GM12878 (cell line): Measurements from ENCODE around the gene HOXB1. TPM values are rescaled to one million over a fixed set of nuclear protein-coding genes. Genes with fewer than 3 reads are reported as not detected.

Source experiments
- BCL11A ChIP-seq: IDR thresholded peaks from 2 replicates; pipeline ENCODE4 v1.6.1; 2011; ENCODE audit warnings: low read depth, low read length
- BCLAF1 ChIP-seq: fragments of 450-650 bp; IDR thresholded peaks from 2 replicates; pipeline ENCODE4 v1.6.1; 2017; ENCODE audit warnings: antibody characterized with exemption, mild to moderate bottlenecking, moderate library complexity
- BHLHE40 ChIP-seq, 2 experiments: fragments of 450-650 bp in 1 of 2; IDR thresholded peaks; 2 replicates each; pipeline ENCODE4 v1.6.1; 2011 to 2017; ENCODE audit warnings: low read depth in 2 of 2, borderline replicate concordance in 1 of 2, improper control_type of control experiment in 1 of 2, low read length in 1 of 2, mild to moderate bottlenecking in 1 of 2
- CEBPZ ChIP-seq: fragments of 150-350 bp; IDR thresholded peaks from 2 replicates; pipeline ENCODE4 v1.6.1; 2016; ENCODE audit warnings: low read depth, low read length
- MEF2A ChIP-seq: IDR thresholded peaks from 2 replicates; pipeline ENCODE4 v1.6.1; 2011; ENCODE audit warnings: low read depth, mild to moderate bottlenecking, low read length, moderate library complexity; ENCODE audit not compliant: insufficient read depth
- MTA3 ChIP-seq: IDR thresholded peaks from 2 replicates; pipeline ENCODE4 v1.6.1; 2012; ENCODE audit warnings: low read length, inconsistent platforms, borderline replicate concordance
- MXI1 ChIP-seq: fragments of 150-350 bp; IDR thresholded peaks from 2 replicates; pipeline ENCODE4 v1.6.1; 2011; ENCODE audit warnings: low read depth, mild to moderate bottlenecking, inconsistent platforms, low read length, improper control_type of control experiment
- PAX8 ChIP-seq: fragments of 450-650 bp; IDR thresholded peaks from 2 replicates; pipeline ENCODE4 v1.6.1; 2017; ENCODE audit warnings: mild to moderate bottlenecking, moderate library complexity
- POLR2A ChIP-seq: IDR thresholded peaks from 2 replicates; pipeline ENCODE4 v1.6.1; 2011; ENCODE audit warnings: low read depth, mild to moderate bottlenecking, low read length
- RCOR1 ChIP-seq: conservative IDR thresholded peaks from 2 replicates; pipeline ENCODE4 v1.6.1; 2012; ENCODE audit warnings: low read depth, low read length, improper control_type of control experiment
- STAT1 ChIP-seq: fragments of 450-650 bp; conservative IDR thresholded peaks from 2 replicates; pipeline ENCODE4 v1.6.1; 2014; ENCODE audit warnings: antibody characterized with exemption, mild to moderate bottlenecking
- ZBTB11 ChIP-seq: fragments of 450-650 bp; formaldehyde crosslinking; IDR thresholded peaks from 2 replicates; pipeline ENCODE4 v1.5.0; 2022; ENCODE audit warnings: mild to moderate bottlenecking, missing genetic modification characterization
- ZNF217 ChIP-seq: fragments of 450-650 bp; IDR thresholded peaks from 2 replicates; pipeline ENCODE4 v1.6.1; 2017; ENCODE audit warnings: antibody characterized with exemption, mild to moderate bottlenecking
- ZNF24 ChIP-seq: fragments of 450-650 bp; IDR thresholded peaks from 2 replicates; pipeline ENCODE4 v1.6.1; 2017; ENCODE audit warnings: antibody characterized with exemption, mild to moderate bottlenecking
- ZZZ3 ChIP-seq: IDR thresholded peaks from 2 replicates; pipeline ENCODE4 v1.6.1; 2011; ENCODE audit warnings: low read depth; ENCODE audit not compliant: control insufficient read depth, insufficient read length
- polyA plus RNA-seq, 11 experiments: library from polyadenylated mRNA; depleted of rRNA in 4 of 11; unstranded in 6 of 11; stranded (reverse) in 5 of 11; fragments of >200 nt; fragmentation: Nextera tagmentation in 4 of 11; fragmentation: Illumina TruSeq in 1 of 11; extraction: Ambion mirVana in 4 of 11; extraction: Trizol in 1 of 11; gene quantifications; 1 replicate in 1 of 11; 2 replicates in 10 of 11; pipeline versions ENCODE4 v1.2.1 to v1.2.3, GENCODE V29; 2011 to 2016; ENCODE audit warnings: inconsistent platforms in 2 of 11, missing spikeins in 2 of 11, low read depth in 1 of 11
- total RNA-seq, 4 experiments: library from RNA; depleted of rRNA in 3 of 4; stranded (reverse); fragments of >200 nt in 3 of 4; fragmentation: Illumina TruSeq in 1 of 4; extraction: Trizol in 1 of 4; gene quantifications; 2 replicates each; pipeline versions ENCODE4 v1.2.1 to v1.2.3, GENCODE V29; 2013 to 2021
- TF ChIP-seq, protein P1 (sequence below): IDR thresholded peaks from 2 replicates; pipeline ENCODE4 v1.6.1; 2011; ENCODE audit warnings: borderline replicate concordance, low read depth, mild to moderate bottlenecking, moderate library complexity, mixed read lengths, low read length; ENCODE audit not compliant: insufficient read depth; ENCODE audit errors: extremely low read length
- TF ChIP-seq, protein P2 (sequence below): IDR thresholded peaks from 2 replicates; pipeline ENCODE4 v1.6.1; 2012; ENCODE audit warnings: low read depth, low read length, improper control_type of control experiment
- TF ChIP-seq, protein P3 (sequence below): fragments of 450-650 bp; IDR thresholded peaks from 2 replicates; pipeline ENCODE4 v1.6.1; 2016; ENCODE audit warnings: mild to moderate bottlenecking

Gene HOXB1
- total and polyA plus RNA-seq, 10 of the 15 experiments (the other 5 are each of a cell fraction or from before 2014, with no cell fraction given): not detected

DNA sequence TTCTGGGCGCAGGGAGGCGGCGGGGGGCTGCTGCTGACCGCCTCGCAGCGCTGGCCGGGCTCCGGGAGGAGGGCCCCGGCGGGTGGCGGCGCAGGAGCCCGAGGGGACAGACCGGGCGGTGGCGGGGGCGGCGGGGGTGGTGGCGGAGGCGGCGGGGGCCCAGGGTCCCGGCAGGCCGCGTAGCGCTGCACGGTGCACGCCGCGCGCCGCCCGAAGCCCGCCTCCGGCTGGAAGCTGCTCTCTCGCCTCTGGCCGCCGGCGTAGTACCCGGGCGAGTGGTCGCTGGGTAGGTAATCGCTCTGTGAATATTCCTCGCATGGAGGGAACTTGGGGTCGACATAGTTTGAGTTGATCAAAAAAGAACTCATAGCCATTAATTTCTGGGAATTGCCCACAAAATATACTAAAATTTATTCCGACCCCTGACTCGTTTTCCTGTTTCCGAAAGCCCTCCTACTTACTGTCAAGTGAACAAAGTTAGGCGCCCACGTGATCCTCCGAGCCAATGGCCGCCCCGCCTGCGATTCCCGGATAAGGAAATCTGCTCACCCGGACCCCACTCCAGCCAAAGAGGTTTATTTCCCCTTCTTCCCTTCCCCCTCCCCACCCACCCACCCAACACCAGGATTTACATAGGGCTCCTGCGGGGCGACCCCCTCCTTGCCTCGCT is 47.3 kb upstream of the HOXB1 start, which contains the start of gene HOXB4 (continued):
- TF ChIP-seq CEBPZ (no peak), BHLHE40 (IDR thresholded peaks at IDR 0.05; ENCODE audit: borderline replicate concordance in 1 of 2, low read depth in 2 of 2, low read length in 1 of 2) (no peak), MXI1 (no peak), RCOR1 (no peak), ZBTB11 (CRISPR knock-in tag) (no peak), PAX8 (no peak), ZZZ3 (no peak), STAT1 (no peak), ZNF217 (no peak), BCL11A (no peak), POLR2A (peak; percentile 62), BCLAF1 (no peak), ZNF24 (no peak), MEF2A (no peak), MTA3 (no peak)
- TF ChIP-seq, protein P1, sequence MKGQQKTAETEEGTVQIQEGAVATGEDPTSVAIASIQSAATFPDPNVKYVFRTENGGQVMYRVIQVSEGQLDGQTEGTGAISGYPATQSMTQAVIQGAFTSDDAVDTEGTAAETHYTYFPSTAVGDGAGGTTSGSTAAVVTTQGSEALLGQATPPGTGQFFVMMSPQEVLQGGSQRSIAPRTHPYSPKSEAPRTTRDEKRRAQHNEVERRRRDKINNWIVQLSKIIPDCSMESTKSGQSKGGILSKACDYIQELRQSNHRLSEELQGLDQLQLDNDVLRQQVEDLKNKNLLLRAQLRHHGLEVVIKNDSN: peak; percentile 87
- TF ChIP-seq, protein P2, sequence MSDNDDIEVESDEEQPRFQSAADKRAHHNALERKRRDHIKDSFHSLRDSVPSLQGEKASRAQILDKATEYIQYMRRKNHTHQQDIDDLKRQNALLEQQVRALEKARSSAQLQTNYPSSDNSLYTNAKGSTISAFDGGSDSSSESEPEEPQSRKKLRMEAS: peak; percentile 73; the same call in 1 of the 2 replicates
- TF ChIP-seq, protein P3, sequence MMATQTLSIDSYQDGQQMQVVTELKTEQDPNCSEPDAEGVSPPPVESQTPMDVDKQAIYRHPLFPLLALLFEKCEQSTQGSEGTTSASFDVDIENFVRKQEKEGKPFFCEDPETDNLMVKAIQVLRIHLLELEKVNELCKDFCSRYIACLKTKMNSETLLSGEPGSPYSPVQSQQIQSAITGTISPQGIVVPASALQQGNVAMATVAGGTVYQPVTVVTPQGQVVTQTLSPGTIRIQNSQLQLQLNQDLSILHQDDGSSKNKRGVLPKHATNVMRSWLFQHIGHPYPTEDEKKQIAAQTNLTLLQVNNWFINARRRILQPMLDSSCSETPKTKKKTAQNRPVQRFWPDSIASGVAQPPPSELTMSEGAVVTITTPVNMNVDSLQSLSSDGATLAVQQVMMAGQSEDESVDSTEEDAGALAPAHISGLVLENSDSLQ: no peak
